ENCODE data around the gene SLC22A25.
"Not testable (repeated sequence)": the region's sequence is repeated elsewhere in the genome, so short reads cannot be mapped to it uniquely, and the experiment has no call there.

The SLC22A25 gene

GRCh38 chr11:63243533-63243932, at the start of gene SLC22A25:
TSS of gene SLC22A25 (minus strand) at chr11:63243599. CDS start at chr11:63229652, 13,947 bp downstream.
- DNase-seq: no peak

GRCh38 chr11:63290285-63290684, 46.9 kb upstream of the SLC22A25 start:
- no peak for DNase-seq

- DNase-seq: no peak
These were observed 46.3 kb upstream of the SLC22A25 start for GRCh38 chr11:63289658-63290057.

- no peak for DNase-seq
These were observed 39.2 kb upstream of the SLC22A25 start for GRCh38 chr11:63282579-63282978.

GRCh38 chr11:63280920-63281319, 37.5 kb upstream of the SLC22A25 start:
- no peak for DNase-seq

GRCh38 chr11:63277345-63277943, 34.0 kb upstream of the SLC22A25 start:
- no peak for DNase-seq

- DNase-seq: no peak
These were observed 31.4 kb upstream of the SLC22A25 start for GRCh38 chr11:63274776-63275175.

GRCh38 chr11:63273685-63274084, 30.3 kb upstream of the SLC22A25 start:
- DNase-seq: no peak

- no peak for DNase-seq
These were observed 19.1 kb upstream of the SLC22A25 start for GRCh38 chr11:63262547-63262946.

- no peak for DNase-seq
These were observed 7.9 kb upstream of the SLC22A25 start for GRCh38 chr11:63251312-63251711.

GRCh38 chr11:63250162-63251050, 7.0 kb upstream of the SLC22A25 start:
- DNase-seq: no peak

- DNase-seq: no peak
These were observed 5.6 kb upstream of the SLC22A25 start for GRCh38 chr11:63248966-63249365.

GRCh38 chr11:63247237-63248002, 4.0 kb upstream of the SLC22A25 start:
- not testable (repeated sequence) for DNase-seq

GRCh38 chr11:63246045-63246444, 2.6 kb upstream of the SLC22A25 start:
- no peak for DNase-seq

- DNase-seq: no peak
These were observed 1.5 kb upstream of the SLC22A25 start for GRCh38 chr11:63244862-63245261.

GRCh38 chr11:63242089-63242781, 1.2 kb downstream of the SLC22A25 start:
- no peak for DNase-seq

- DNase-seq: no peak
These were observed 2.5 kb downstream of the SLC22A25 start for GRCh38 chr11:63240791-63241379.

GRCh38 chr11:63240098-63240497, 3.3 kb downstream of the SLC22A25 start:
- no peak for DNase-seq

GRCh38 chr11:63239254-63239653, 4.1 kb downstream of the SLC22A25 start:
- no peak for DNase-seq

- DNase-seq: no peak
These were observed 6.0 kb downstream of the SLC22A25 start for GRCh38 chr11:63237413-63237812.

- DNase-seq: not testable (repeated sequence)
These were observed 7.6 kb downstream of the SLC22A25 start for GRCh38 chr11:63235471-63236461.

Measured in activated CD8-positive, alpha-beta memory T cell treated with anti-CD3 and anti-CD28 coated beads, Interleukin-2, amount 50 U/mL, for 48 hours (primary cell).